ENCODE results near the gene COG3. TPM values are rescaled to one million over a fixed set of nuclear protein-coding genes. Genes with fewer than 3 reads are reported as not detected.
A peak's percentile ranks its signal among the peaks of the same experiment; 100 is the strongest.

COG3 gene
- total and polyA plus RNA-seq, 2 donors (not counting 3 experiments of a cell fraction or from before 2014, with no cell fraction given): 18.9 to 27.0 TPM

GRCh38 chr13:45441633-45442032 is 23.1 kb upstream of the COG3 start:
- Histone ChIP-seq H4K20me1 (replicated peaks; ENCODE audit: control insufficient read depth, extremely low read depth, insufficient read depth, low read length) (no peaks in the 10 kb centered on the region), H3K4me2 (ENCODE audit: insufficient read depth, low read length) (no peak overlapping the region), H3K36me3 (ENCODE audit: control insufficient read depth in 2 of 2, extremely low read depth in 1 of 2, insufficient read depth in 2 of 2, low read length in 2 of 2) (no peaks in the 10 kb centered on the region), H3K27me3 (ENCODE audit: control insufficient read depth in 2 of 2, insufficient read depth in 2 of 2, low read length in 2 of 2) (peaks cover 4 to 8% of the 10 kb centered on the region in 2 experiments), H3K9me3 (replicated peaks; ENCODE audit: control insufficient read depth, insufficient read depth, low read length) (no peaks in the 10 kb centered on the region), H3K9me1 (replicated peaks; ENCODE audit: control insufficient read depth, extremely low read depth, insufficient read depth, low read length) (no peaks in the 10 kb centered on the region), H3K4me3 (replicated peaks in 1 of 3; ENCODE audit: insufficient read depth in 1 of 3, low read depth in 1 of 3, low read length in 3 of 3) (no peak overlapping the region), H2AFZ (ENCODE audit: low read depth, low read length) (no peak overlapping the region), H3K9ac (replicated peaks; ENCODE audit: extremely low read depth, insufficient read depth, low read length) (no peak overlapping the region), H3K4me1 (ENCODE audit: control insufficient read depth, extremely low read depth, insufficient read depth, low read length) (peaks cover 12% of the 10 kb centered on the region), H3K79me2 (ENCODE audit: control insufficient read depth, insufficient read depth, low read length) (no peaks in the 10 kb centered on the region), H3K27ac (ENCODE audit: insufficient read depth, low read depth, low read length) (no peak overlapping the region)
- CTCF ChIA-PET: no interaction called here
- DNase-seq (ENCODE audit: low read depth, low spot score) (peak; percentile 36), FAIRE-seq (no peak)
- TF ChIP-seq, protein P1, sequence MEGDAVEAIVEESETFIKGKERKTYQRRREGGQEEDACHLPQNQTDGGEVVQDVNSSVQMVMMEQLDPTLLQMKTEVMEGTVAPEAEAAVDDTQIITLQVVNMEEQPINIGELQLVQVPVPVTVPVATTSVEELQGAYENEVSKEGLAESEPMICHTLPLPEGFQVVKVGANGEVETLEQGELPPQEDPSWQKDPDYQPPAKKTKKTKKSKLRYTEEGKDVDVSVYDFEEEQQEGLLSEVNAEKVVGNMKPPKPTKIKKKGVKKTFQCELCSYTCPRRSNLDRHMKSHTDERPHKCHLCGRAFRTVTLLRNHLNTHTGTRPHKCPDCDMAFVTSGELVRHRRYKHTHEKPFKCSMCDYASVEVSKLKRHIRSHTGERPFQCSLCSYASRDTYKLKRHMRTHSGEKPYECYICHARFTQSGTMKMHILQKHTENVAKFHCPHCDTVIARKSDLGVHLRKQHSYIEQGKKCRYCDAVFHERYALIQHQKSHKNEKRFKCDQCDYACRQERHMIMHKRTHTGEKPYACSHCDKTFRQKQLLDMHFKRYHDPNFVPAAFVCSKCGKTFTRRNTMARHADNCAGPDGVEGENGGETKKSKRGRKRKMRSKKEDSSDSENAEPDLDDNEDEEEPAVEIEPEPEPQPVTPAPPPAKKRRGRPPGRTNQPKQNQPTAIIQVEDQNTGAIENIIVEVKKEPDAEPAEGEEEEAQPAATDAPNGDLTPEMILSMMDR (IDR thresholded peaks at IDR 0.05; ENCODE audit: extremely low read depth in 1 of 2, insufficient read depth in 1 of 2, low read depth in 1 of 2, low read length in 2 of 2): peak in 1 of 2 donors; percentile 5
- TF ChIP-seq POLR2A (IDR thresholded peaks at IDR 0.05; ENCODE audit: low read depth, low read length): no peak
- no TSS peak for BruUV-seq (replicated peaks)
- intact Hi-C loops (cut with micrococcal nuclease) (no loop called here), dilution Hi-C loops (cut with MboI; ENCODE audit: extremely low pct_ligation_motif_present, low sequenced_read_pairs) (no loop called here)
- POLR2A ChIA-PET: no interaction called here

DNA sequence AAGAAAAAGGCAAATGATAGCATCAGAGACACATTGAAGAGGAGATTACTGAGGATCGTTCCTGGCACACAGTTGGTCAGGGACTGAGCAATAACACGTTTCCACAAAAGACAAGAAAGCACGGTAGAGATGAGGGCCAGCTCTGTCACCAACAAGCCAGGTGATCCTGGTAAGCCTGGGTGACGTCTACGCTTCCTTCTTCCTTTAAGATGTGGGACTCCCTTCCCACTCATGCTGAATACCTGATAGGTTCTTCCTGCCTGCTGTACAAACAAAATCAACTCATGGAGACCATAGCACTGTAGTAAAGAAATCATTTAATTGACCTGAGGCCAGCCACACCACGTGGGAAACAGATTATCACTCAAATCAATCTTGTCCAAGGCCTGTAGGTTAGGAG is 19.7 kb upstream of the COG3 start:
- TF ChIP-seq, protein P2, sequence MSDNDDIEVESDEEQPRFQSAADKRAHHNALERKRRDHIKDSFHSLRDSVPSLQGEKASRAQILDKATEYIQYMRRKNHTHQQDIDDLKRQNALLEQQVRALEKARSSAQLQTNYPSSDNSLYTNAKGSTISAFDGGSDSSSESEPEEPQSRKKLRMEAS (IDR thresholded peaks at IDR 0.05; ENCODE audit: insufficient read depth, insufficient read length): no peak
- TF ChIP-seq, protein P1 (IDR thresholded peaks at IDR 0.05; ENCODE audit: extremely low read depth in 1 of 2, insufficient read depth in 1 of 2, low read depth in 1 of 2, low read length in 2 of 2): no peak
- TF ChIP-seq GATA2 (IDR thresholded peaks at IDR 0.05; ENCODE audit: insufficient read depth, insufficient read length, low read depth, low read length) (no peak), MYC (IDR thresholded peaks at IDR 0.05; ENCODE audit: low read depth, low read length) (no peak), JUN (IDR thresholded peaks at IDR 0.05; ENCODE audit: borderline replicate concordance, insufficient read depth, insufficient read length, low read depth) (no peak), POLR2AphosphoS5 (IDR thresholded peaks at IDR 0.05; ENCODE audit: insufficient read depth, low read depth, low read length) (no peak), FOS (IDR thresholded peaks at IDR 0.05; ENCODE audit: borderline replicate concordance, insufficient read depth, low read length) (no peak), POLR2A (IDR thresholded peaks at IDR 0.05; ENCODE audit: low read depth, low read length) (no peak), EZH2 (IDR thresholded peaks at IDR 0.05; ENCODE audit: borderline replicate concordance, low read depth, low read length, severe bottlenecking) (no peak)
- Histone ChIP-seq H3K4me2 (ENCODE audit: insufficient read depth, low read length) (no peak overlapping the region), H3K27me3 (ENCODE audit: control insufficient read depth in 2 of 2, insufficient read depth in 2 of 2, low read length in 2 of 2) (peaks cover 8 to 9% of the 10 kb centered on the region in 2 experiments), H2AFZ (ENCODE audit: low read depth, low read length) (no peak overlapping the region), H3K36me3 (ENCODE audit: control insufficient read depth in 2 of 2, extremely low read depth in 1 of 2, insufficient read depth in 2 of 2, low read length in 2 of 2) (no peaks in the 10 kb centered on the region), H3K4me3 (replicated peaks in 1 of 3; ENCODE audit: insufficient read depth in 1 of 3, low read depth in 1 of 3, low read length in 3 of 3) (no peak overlapping the region), H3K9me1 (replicated peaks; ENCODE audit: control insufficient read depth, extremely low read depth, insufficient read depth, low read length) (no peaks in the 10 kb centered on the region), H4K20me1 (replicated peaks; ENCODE audit: control insufficient read depth, extremely low read depth, insufficient read depth, low read length) (no peaks in the 10 kb centered on the region), H3K27ac (ENCODE audit: insufficient read depth, low read depth, low read length) (no peak overlapping the region), H3K4me1 (ENCODE audit: control insufficient read depth, extremely low read depth, insufficient read depth, low read length) (peaks cover 8% of the 10 kb centered on the region), H3K9me3 (replicated peaks; ENCODE audit: control insufficient read depth, insufficient read depth, low read length) (no peaks in the 10 kb centered on the region), H3K79me2 (ENCODE audit: control insufficient read depth, insufficient read depth, low read length) (no peaks in the 10 kb centered on the region), H3K9ac (replicated peaks; ENCODE audit: extremely low read depth, insufficient read depth, low read length) (no peak overlapping the region)
- DNase-seq (ENCODE audit: low read depth, low spot score): no peak
- ChIA-PET POLR2A (no interaction called here), CTCF (no interaction called here)
- BruUV-seq (replicated peaks): no TSS peak
- dilution Hi-C loops (cut with MboI; ENCODE audit: extremely low pct_ligation_motif_present, low sequenced_read_pairs): no loop called here
- no peak for FAIRE-seq
- intact Hi-C loops (cut with micrococcal nuclease): no loop called here
